Glomerular endothelial cell (primary cell): ENCODE measurements around the gene EVC. TPM values are rescaled to one million over a fixed set of nuclear protein-coding genes. Genes with fewer than 3 reads are reported as not detected.
A peak's percentile ranks its signal among the peaks of the same experiment; 100 is the strongest.
"Not testable (repeated sequence)": the region's sequence is repeated elsewhere in the genome, so short reads cannot be mapped to it uniquely, and the experiment has no call there.

Experiments
- DNase-seq: peaks from one replicate; pipeline ENCODE4 v3.0.0-alpha.2; 2011; ENCODE audit warnings: low read depth, low spot score; ENCODE audit errors: extremely low read depth
- total RNA-seq: library from RNA; depleted of rRNA; stranded (reverse); fragments of >200 nt; gene quantifications from 2 replicates; pipeline ENCODE4 v1.2.3, GENCODE V29; 2015

Gene EVC
- total RNA-seq, 1 donor from 2014 or later, result 52.8 TPM

GRCh38 chr4:5809216-5809776, 98.3 kb downstream of the EVC start:
- no peak for DNase-seq

- DNase-seq, result no peak
Measured at GRCh38 chr4:5810151-5810550, 99.2 kb downstream of the EVC start.

GRCh38 chr4:5810770-5811430, 99.9 kb downstream of the EVC start:
- no peak for DNase-seq

- not testable (repeated sequence) for DNase-seq
Measured at GRCh38 chr4:5812057-5812456, 101.1 kb downstream of the EVC start.

- peak; percentile 44 for DNase-seq
Measured at GRCh38 chr4:5812506-5813229, 101.7 kb downstream of the EVC start.

- DNase-seq, result no peak
Measured at GRCh38 chr4:5813882-5814255, 102.9 kb downstream of the EVC start.

GRCh38 chr4:5814421-5814820, 103.4 kb downstream of the EVC start:
- DNase-seq, result no peak

GRCh38 chr4:5815641-5816040, 104.6 kb downstream of the EVC start:
- DNase-seq, result no peak

GRCh38 chr4:5816101-5816500, 105.1 kb downstream of the EVC start:
- DNase-seq, result no peak

- no peak for DNase-seq
Measured at GRCh38 chr4:5816851-5817375, 105.9 kb downstream of the EVC start.

GRCh38 chr4:5821665-5822358, 110.8 kb downstream of the EVC start:
- no peak for DNase-seq

GRCh38 chr4:5822619-5823018, 111.6 kb downstream of the EVC start:
- DNase-seq, result no peak

- no peak for DNase-seq
Measured at GRCh38 chr4:5823542-5824211, 112.7 kb downstream of the EVC start.

GRCh38 chr4:5824227-5824626, 113.2 kb downstream of the EVC start:
- DNase-seq, result no peak

- no peak for DNase-seq
Measured at GRCh38 chr4:5824635-5825034, 113.6 kb downstream of the EVC start.

- DNase-seq, result no peak
Measured at GRCh38 chr4:5825321-5826041, 114.5 kb downstream of the EVC start.

GRCh38 chr4:5826437-5827107, 115.6 kb downstream of the EVC start:
- DNase-seq, result no peak

- DNase-seq, result no peak
Measured at GRCh38 chr4:5827108-5828004, 116.4 kb downstream of the EVC start.

- DNase-seq, result no peak
Measured at GRCh38 chr4:5828005-5828391, 117.0 kb downstream of the EVC start.
